Left renal pelvis (tissue), 4 donors: Measurements from ENCODE around the gene CRAT. TPM values are rescaled to one million over a fixed set of nuclear protein-coding genes. Genes with fewer than 3 reads are reported as not detected.
"Not testable (repeated sequence)": the region's sequence is repeated elsewhere in the genome, so short reads cannot be mapped to it uniquely, and the experiment has no call there.

Experiments used
- DNase-seq, 4 donors: peaks; one replicate each; pipeline ENCODE4 v3.0.0-alpha.2; 2013; ENCODE audit warnings: low read depth in 4 of 4, low spot score in 3 of 4
- polyA plus RNA-seq, 4 donors: library from polyadenylated mRNA; unstranded; fragments of 120-200 nt; gene quantifications; one replicate each; pipeline ENCODE4 v1.2.1, GENCODE V29; 2013; ENCODE audit not compliant: insufficient read length in 4 of 4

The CRAT gene
- polyA plus RNA-seq, 4 donors: 30.4 to 47.9 (median 37.1) TPM

DNA sequence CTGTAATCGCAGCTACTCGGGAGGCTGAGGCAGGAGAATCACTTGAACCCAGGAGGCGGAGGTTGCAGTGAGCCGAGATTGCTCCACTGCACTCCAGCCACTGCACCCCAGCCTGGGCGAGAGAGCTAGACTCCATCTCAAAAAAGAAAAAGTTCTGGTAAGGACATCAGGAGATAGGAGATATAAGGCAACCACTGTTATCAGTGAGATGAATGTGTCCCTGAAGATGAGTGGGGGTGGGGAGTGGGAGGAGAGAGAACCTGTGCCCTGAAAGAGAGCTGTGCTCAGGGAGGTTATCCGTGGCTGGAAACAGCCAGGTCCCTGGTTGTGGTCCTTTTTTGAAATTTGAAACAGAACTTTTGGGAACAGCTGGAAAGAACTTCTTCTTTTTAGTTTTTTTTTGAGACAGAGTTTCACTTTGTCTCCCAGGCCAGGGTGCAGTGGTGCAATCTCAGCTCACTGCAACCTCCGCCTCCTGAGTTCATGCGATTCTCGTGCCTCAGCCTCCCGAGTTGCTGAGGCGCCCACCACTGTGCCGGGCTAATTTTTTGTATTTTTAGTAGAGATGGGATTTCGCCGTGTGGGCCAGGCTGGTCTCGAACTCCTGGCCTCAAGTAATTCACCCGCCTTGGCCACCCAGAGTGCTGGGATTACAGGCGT is 3.2 kb upstream of the CRAT start:
- no peak for DNase-seq

DNA sequence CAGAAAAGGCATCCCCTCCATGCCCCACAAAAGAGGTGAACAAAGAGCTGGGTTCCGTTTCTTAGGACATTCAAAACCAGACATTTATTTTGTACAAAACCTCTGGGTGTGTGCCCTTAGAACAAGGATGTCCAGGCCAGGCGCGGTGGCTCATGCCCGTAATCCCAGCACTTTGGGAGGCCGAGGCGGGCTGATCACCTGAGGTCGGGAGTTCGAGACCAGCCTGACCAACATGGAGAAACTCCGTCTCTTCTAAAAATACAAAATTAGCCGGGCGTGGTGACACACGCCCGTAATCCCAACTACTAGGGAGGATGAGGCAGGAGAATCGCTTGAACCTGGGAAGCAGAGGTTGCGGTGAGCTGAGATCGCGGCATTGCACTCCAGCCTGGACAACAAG is 1.9 kb upstream of the CRAT start:
- DNase-seq: not testable (repeated sequence)

DNA sequence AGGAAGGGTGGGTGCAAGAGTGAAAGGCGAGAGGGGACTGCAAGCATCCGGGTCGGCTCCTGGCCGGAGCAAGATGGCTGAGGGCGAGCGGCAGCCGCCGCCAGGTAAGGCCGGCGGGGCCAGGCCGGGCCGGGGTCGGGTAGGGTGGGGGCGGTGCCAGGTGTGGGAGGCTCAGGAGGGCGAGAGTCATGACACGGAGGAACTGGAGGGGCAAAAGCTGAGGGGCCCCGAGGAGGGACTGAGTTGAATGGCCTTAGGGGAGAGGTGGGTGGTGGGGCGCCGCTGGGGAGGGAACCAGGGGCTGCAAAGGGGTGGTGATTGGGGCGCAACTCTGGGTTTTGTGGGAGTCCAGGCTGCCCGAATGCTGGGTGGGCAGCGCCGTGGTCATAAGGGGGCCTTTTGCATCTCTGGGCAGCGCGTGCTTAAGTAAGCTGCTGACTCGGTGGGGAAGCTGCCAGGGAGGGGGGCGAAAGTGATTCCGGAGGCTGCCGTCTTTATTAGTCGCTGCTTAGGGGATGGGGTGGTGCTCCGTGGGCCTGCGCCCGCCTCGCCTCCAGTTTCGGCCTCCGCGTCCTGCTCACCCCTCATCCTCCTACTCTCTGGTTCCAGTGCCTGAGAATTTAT is 1.0 kb upstream of the CRAT start:
- DNase-seq: peak in 1 of 4 donors; percentile 35

DNA sequence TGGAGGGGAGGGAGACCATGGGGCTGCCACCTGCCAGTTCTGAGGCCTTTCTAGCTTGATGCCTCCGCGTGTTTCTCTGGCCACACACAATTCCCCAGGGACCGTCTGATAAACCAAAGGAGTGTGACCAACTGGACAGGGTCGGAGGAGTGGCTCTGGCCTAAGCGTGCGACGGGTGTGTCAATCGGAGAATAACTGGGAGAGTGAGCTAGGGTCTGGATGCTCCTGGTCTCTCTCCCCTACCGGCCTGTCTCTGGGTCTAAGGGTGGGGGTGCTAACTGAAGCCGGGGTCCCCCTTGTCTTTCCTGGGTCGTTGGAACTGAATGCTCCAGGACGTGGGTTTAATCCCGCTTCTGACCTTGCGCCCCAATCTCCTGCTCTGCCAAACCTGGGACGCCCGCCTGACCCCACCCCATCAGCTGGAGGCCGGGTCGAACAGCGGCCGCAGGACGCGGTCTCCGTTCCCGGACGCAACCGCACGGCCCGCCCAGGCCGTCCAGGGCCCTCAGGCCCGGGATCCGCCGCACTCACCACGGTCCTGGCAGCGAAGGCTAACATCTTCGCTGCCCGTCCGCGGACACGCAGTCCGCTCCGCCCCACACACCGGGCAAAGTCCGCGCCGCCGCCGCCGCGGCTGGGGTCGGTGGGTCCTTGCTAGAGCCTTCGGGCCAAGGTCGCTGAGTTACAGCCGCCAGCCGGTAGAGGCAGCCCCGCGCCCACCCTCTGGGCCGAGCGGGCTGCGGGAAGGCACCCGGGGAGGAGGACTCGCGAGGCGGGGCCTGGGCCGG is 447 bp downstream of the CRAT start:
- DNase-seq: no peak

DNA sequence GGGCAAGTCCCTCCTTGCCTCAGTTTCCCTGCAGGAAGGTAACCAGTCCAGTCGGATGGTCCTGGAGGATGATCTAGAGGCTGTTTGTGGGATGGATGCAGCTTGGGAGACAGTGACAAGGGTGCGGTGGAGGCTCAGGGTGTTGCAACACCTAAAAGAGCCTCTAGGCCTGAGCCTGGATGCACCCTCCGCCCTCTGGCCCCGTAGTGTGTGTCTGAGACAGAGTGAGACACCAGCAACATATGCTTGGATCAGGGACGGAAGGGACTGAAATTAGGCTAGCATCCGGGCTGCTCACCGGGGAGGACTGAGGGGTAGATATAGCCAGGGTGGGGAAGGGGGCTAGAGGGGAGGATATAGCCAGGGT is 1.1 kb downstream of the CRAT start:
- DNase-seq: no peak

DNA sequence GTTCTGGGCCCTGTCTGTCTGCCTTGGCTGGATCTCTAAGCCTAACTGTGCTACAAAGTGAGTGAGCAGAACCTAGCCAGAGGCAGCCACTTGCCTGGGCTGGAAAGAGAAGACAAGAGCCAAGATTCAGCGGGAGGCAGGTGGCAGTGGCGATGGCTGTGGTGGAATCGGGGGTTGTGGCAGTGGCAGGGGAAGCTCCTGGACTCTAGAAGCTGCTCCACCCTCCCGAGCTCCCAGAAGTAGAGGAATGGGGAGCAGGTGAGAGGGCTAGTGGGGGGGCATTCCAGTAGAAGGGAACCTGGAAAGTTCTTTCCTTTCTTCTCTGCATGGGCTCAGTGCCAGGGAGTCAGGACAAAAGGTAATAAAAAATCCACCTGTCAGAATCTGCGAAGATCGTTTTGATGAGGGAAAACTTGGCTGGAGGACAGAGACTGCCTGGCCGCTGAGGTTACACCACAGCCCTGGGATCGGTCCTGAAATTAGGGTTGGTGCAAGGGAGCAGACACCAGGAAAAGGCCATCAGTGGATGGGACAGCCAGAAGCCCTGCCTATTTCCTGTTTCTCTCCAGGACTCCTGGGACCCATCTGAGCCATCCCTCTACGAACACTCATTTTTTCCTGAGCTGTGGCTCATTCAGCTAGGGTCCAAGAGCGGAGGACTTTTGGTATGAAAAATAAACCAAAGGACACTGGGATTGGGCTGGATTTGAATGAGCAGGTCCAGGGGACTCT is 1.6 kb downstream of the CRAT start:
- no peak for DNase-seq

DNA sequence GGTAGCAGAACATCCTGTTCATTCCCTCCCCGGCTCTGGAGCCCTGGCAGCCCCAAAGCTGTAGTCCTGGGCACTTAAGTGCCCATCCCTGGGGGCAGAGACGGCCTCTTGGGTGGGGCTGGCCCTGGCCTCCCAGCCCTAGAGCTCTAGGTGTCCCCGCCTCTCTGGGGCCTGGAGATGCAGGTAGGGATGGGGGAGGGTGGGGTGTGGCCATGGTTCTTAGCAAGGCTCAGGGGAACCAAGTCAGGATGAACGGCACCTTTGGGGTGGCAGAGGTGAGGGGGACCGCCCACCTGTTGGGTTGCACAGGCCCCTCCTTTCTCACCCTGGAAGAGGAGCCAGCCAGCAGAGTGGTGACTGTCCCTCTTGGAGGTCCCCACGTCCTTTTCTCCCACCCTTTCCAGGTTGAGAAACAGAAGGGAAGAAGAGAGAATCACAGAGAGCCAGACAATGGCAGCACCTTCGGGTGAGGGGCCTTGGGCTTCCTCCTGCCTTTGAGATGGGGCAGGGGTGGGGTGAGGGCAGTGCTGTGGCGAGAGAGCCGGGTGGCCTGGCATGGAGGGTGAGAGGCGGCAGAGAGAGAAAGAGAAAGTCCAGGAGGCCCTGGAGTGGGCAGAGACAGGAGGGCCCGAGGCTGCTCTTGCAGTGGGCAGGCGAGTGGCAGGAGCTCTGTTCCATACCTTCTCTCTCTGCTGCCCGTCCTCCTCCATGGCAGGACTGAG is 2.3 kb downstream of the CRAT start:
- DNase-seq: no peak

DNA sequence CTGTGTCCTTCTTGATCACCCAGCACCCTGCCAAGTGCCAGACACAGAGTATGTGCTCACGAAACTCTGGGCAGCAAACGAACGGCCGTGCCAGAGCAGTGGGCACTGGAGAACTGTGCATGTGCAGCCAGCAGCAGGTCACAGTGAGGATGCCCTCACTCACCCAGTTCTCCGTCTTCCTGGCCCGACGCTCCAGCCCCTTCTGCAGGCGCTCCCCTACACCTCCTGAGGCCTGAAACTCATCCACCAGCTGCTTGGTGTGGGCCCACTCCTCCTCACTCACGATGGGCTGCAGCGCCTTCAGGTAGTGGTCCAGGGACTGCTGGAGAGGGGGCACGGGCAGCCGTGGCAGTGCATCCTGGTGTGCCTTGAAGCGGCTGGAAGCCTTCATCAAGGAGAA is 2.9 kb downstream of the CRAT start:
- no peak for DNase-seq

DNA sequence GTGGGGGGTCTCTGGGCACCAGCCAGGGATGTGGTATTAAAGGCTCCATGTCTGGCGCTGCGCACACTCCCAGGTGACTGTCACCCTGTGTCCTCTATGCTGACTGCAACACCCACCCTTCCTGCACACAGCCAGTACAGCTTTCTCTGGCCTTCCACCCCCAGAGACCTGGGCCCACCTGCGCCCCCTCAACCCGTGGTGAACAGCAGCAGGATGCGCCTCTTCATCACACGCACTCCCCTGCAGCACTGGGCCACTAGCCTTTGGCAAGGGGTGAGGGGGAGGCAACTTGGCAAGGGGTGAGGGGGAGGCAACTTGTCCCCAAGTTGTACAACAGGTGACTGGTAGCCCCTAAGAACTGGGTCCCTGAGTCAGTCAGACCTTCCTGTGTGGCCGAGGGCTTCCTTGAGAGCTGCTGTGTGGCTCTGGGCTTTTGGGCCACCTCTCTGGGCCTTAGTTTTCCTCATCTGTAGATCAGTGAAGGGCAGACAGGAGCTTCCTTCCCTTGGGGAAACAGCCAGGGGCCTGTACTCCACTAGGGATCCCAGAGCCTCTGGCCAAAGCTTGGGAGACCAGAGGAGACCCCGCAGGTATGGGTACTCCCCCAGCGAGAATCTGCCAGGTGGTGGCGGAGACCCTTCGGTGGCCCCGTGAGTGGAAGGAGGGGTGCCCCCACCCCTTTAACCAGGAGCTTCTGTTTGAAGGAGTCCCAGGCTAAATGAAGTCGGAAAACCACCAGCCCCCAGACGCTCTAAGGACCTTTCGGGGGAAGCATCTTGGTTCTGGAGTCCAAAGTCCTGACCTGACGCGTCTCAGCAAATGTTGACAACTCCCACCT is 4.5 kb downstream of the CRAT start:
- DNase-seq: no peak

DNA sequence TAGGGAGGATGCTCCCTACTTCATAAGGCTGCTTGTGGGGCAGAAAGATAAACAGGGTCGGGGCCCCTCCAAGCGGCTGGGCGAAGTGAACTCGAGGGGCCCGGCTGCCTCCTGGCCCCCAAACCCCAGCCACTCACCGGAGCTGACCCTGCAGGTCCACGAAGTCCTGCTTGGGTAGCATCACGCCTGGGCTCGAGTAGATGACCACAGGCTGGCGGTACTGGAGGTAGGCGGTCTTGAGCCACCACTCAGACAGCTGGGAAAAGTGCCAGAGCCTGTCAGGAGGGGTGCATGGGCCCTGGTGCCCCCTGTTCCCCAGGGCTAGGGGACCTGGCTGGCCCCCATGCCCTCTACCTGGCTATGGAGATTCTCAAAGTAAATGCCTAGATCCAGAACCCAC is 6.5 kb downstream of the CRAT start:
- no peak for DNase-seq

DNA sequence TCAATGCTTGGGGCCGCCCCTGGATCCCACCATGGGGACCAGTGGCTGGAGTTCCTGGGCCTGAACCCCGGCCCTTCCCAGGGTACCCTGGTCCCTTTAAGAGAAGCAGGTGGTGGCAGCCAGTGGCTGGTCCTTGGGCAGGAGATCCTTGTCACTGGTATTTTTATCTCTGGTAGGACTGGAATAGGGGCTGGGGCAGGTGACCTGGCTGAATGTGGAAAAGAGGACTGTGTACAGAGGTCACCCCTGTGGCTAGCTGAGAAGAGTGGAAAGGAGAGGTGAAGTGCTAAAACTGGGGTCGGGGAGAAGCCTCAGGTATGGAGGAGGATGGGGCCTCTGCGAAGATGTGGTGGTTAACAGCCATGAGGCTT is 7.0 kb downstream of the CRAT start:
- no peak for DNase-seq

DNA sequence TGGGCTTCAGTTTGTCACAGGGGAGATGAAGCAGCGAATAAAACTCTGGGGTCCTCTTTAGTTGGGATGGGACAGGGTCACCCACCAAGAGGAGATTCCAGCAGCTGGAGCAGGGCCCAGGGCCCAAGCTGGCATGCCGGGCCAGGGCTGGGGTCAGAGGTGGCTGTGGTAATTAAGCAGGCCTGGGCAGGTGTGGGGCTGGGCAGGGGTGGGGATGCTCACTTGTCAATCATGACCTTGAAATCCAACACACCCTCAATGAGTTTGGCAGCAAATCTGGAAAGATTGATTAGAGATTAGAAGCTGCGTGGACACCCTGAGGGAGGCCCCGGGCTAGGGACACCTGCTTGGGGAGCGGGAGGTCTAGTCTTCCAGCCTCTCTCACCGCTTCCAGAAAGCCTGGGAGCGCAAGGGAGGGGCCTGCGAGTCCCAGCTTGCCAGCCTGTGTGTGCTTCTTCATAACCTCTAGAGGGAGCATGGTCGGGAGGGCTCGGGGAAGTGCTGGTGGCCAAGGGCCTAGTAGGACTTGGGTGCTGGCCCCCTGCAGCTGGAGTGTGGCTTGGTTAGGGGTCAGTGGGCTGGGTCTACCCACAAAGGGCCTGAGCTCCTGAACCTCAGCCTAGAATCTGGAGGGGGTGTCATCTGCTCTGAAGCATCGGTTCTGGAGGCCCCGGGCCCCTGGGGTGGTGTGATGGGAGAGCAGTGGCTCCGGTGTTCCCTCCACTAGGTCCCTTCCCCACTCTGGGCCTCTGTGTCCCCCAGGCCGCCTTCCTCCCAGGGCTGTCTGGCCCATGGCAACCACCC is 7.6 kb downstream of the CRAT start:
- DNase-seq: no peak

DNA sequence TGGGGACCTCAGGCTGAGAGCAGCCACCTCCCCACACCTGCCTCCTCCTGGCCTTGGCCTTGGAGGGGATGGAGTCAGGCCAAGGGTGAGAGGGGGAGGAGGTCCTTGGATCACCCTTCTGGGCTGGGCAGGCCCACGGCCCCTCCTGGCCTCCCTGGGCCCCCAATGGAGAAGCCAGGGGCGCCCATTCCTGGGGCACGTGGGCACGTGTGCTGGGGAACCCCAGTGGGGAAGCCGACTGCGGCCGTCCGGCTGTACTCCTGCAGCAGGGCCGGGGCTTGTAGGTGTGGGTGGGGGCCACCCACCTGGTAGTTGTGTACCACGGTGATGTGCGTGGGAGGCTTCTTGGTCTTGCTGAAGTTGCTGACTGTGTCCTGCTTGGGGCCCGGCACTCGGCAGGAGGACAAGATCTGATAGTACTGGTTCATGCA is 8.5 kb downstream of the CRAT start:
- no peak for DNase-seq

DNA sequence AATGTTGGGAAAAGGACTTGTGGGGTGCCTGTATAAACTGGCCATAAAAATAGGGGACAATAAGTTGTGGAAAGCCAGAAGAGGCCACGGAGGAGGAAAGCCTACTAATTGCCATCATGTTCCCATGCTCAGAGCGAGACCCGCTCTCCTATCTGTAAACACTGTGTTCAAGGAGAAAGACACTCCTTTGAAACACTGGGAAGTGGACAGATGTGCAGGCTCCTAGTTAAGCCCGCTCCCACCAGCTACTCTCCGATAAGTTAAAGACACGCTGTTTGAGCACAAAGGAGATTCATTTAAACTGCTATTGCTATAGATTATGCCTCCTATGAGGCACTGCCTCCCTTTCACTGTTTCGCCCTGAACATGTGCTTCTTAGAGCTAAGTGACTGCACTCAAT is 9.3 kb downstream of the CRAT start:
- no peak for DNase-seq

DNA sequence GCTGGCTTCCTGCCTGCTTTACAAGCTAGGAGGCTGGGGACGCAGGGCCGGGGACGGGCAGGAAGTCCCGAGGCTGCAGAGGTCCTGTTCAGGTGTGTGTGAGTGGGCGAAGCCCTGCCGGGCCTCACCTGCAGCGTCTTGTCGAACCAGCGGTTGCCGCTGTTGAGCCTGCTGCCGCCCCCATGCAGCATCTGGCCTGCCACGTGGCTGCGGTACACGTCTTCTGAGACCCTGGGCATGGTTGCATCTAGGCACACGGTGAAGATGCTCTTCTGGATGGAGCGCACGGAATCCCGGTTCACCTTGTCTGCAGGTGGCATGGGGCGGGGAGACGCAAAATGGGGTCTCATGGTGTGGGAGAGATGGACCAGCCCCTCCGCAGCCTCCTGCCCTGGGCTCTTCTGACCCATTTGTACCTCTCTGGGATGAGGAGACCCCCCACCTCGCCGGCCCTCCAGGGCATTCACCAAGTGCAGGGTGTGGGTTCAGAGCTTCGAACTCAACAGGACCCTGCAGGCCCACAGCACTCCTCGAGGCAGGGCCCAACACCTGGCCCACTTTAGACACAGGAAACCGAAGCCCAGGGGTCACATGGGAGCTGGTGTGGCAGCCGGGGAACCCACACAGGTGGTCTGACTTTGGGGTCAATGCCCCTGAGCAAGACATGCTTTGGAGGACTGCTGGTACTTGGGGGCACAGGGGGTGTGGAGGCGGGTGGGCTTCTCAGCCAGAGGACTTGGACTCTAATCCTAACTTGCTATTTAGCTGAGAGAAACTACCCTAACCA is 10.0 kb downstream of the CRAT start:
- DNase-seq: no peak

DNA sequence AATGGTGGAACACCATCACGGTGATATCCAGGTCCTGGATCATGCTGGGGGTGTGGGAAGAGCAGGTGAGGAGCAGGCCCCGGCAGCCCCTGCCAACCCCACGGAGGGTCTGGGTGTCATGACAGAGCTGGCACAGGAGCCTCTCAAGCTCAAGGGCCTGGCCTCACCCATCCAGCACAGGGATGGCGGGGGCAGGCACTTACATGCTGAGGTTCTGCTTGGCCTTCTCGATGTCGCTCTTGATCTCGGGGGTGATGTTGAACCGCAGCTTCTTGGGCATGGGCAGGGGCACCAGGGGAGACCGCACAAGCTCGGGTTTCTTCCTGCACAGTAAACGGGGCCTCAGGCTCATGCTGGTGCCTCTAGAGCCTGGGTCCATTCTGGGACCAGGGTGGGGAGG is 12.3 kb downstream of the CRAT start:
- no peak for DNase-seq

DNA sequence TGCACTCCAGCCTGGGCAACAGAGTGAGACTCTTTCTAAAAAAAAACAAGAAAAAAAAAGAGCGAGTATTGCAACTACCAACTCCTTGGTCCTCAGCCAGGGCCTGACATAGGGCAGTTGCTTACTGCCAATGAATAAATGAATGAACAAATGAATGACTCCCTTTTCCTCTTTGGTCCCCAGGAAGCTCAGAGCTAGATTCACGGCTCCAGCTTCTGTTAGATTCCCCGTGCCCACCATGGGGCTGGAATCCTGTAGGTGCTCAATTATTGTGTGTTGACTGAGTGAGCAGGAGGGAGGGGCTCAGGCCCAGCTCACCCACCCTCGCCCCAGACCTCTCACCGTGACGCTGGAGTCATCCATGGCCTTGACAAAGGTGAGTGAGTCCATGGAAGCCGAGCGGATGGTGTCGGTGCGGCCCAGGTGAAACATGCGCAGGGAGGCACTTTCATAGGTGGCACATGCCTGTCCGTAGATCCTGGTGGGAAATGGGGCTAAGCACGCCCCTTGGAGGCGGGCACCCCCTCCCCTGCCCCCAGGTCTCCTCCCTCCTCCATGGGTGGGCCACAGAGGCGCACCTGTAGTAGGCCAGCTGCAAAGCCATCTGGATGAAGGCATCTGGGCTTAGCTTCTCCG is 12.8 kb downstream of the CRAT start:
- no peak for DNase-seq

DNA sequence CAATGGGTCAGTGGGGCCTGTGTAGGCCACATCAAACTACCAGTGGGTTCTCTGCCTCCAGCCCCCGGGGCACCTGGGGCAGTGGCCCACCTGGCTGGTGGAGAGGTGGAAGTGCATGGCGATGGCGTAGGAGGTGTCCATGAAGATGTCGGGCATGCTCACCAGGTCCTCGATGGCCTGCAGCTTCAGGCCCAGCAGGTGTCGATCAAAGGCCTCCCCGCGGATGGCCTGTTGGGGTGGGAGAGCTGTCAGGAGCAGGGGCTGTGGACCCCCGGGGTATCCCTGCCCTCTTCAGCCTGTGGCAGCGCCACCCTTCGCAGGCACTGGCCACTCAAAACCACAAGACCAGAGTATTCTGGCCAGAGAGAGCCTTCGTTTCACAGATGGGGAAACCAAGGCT is 14.7 kb downstream of the CRAT start:
- no peak for DNase-seq
